Stomach (tissue), 9 donors: Measurements from ENCODE around the gene AFDN. TPM values are rescaled to one million over a fixed set of nuclear protein-coding genes. Genes with fewer than 3 reads are reported as not detected.

ENCODE experiments used
- DNase-seq, 2 donors: peaks; one replicate each; pipeline versions ENCODE4 v3.0.0 to v3.0.0-alpha.2; 2013 to 2019
- H3K27ac ChIP-seq, 5 donors: fragments of 200-600 bp in 4 of 5; sonication (generic) in 4 of 5; one replicate each; pipeline ENCODE4 v1.5.1; 2013 to 2019; ENCODE audit warnings: mild to moderate bottlenecking in 1 of 5, moderate library complexity in 1 of 5
- H3K27me3 ChIP-seq, 3 donors: fragments of 200-600 bp; sonication (generic); one replicate each; pipeline ENCODE4 v1.5.1; 2017 to 2019; ENCODE audit warnings: mixed run types in 1 of 3
- H3K36me3 ChIP-seq, 4 donors: fragments of 200-600 bp; sonication (generic); 1 replicate in 3 of 4; 2 replicates in 1 of 4; pipeline ENCODE4 v1.5.1; 2016 to 2019
- H3K4me1 ChIP-seq, 4 donors: fragments of 200-600 bp; sonication (generic); one replicate each; pipeline ENCODE4 v1.5.1; 2016 to 2019
- H3K4me3 ChIP-seq, 4 donors: fragments of 200-600 bp; sonication (generic) in 3 of 4; one replicate each; pipeline ENCODE4 v1.5.1; 2016 to 2019; ENCODE audit warnings: mild to moderate bottlenecking in 1 of 4
- H3K9me3 ChIP-seq, 4 donors: fragments of 200-600 bp; sonication (generic); one replicate each; pipeline ENCODE4 v1.5.1; 2016 to 2019
- EP300 ChIP-seq: sonication (generic); formaldehyde crosslinking; IDR thresholded peaks from one replicate; pipeline ENCODE4 v1.6.1; 2017; ENCODE audit warnings: antibody characterized with exemption
- POLR2A ChIP-seq, 4 donors: fragments of 450-650 bp; IDR thresholded peaks; one replicate each; pipeline ENCODE4 v1.6.1; 2016; ENCODE audit warnings: antibody characterized with exemption in 4 of 4, control low read depth in 2 of 4, mild to moderate bottlenecking in 1 of 4, moderate library complexity in 1 of 4
- POLR2AphosphoS5 ChIP-seq, 3 donors: sonication (generic); formaldehyde crosslinking; IDR thresholded peaks; one replicate each; pipeline ENCODE4 v1.6.1; 2016; ENCODE audit warnings: antibody characterized with exemption in 3 of 3
- WGBS, 5 donors: extraction: QIAGEN DNeasy Blood & Tissue Kit in 3 of 5; methylation state at CpG; one replicate each; pipeline versions ENCODE4 v1.1.5 to v1.1.7; 2013 to 2018; 5-methylcytosine and 5-hydroxymethylcytosine counted together
- intact Hi-C: fragments of 100-400 bp; cut with DNase I; formaldehyde crosslinking; loops from one replicate; pipeline ENCODE4 v1.15.1; 2023; ENCODE audit warnings: low total_unique reads
- polyA plus RNA-seq, 3 donors: library from polyadenylated mRNA; stranded (reverse); fragments of 200-250 nt; gene quantifications; one replicate each; pipeline ENCODE4 v1.2.3, GENCODE V29; 2013
- total RNA-seq, 5 donors: library from RNA; depleted of rRNA; stranded (reverse); fragments of >200 nt; gene quantifications; one replicate each; pipeline versions ENCODE4 v1.1.0 to v1.2.3, GENCODE V29; 2014 to 2016
- TF ChIP-seq, protein P1 (sequence below), 7 experiments: fragments of 450-650 bp in 4 of 7; fragments of 200-600 bp in 3 of 7; sonication (generic) in 3 of 7; IDR thresholded peaks; one replicate each; pipeline ENCODE4 v1.5.1; 2016 to 2019; ENCODE audit warnings: antibody characterized with exemption in 7 of 7, control low read depth in 2 of 7, mild to moderate bottlenecking in 1 of 7
- donor health status: healthy with polysubstance abuse.
- donor health status: Bipolar disorder and iron deficiency.
- donor health status: healthy.

Gene AFDN
- total and polyA plus RNA-seq, 8 donors: 24.8 to 521 (median 114) TPM

DNA sequence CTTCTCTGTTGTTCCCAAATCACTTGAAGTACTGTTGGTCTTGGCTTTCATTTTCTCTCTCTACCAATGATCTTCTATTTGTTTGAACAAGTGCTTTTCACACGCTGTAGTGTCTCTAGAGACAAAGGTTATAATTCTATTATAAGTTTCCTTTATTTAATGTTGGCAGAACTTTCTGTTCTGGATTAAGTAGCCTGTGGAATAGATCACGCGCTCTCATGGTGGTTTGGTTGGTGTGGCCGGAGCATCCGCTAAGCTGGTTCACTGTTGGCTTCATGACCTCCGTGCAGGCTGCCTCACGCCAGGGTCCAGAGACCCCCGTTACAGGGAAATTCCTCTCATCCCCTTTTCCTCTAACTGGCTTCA is 139.8 kb downstream of the AFDN start:
- no peak for DNase-seq
- no peak overlapping the region for H3K4me3 ChIP-seq
- H3K9me3 ChIP-seq: no peaks in the 10 kb centered on the region
- 74 to 87% (median 82%) methylated on average over 8 of the region's 8 CpGs for WGBS, 5 donors
- H3K4me1 ChIP-seq: peaks cover 6 to 38% (median 22%) of the 10 kb centered on the region in 4 donors
- TF ChIP-seq, protein P1, sequence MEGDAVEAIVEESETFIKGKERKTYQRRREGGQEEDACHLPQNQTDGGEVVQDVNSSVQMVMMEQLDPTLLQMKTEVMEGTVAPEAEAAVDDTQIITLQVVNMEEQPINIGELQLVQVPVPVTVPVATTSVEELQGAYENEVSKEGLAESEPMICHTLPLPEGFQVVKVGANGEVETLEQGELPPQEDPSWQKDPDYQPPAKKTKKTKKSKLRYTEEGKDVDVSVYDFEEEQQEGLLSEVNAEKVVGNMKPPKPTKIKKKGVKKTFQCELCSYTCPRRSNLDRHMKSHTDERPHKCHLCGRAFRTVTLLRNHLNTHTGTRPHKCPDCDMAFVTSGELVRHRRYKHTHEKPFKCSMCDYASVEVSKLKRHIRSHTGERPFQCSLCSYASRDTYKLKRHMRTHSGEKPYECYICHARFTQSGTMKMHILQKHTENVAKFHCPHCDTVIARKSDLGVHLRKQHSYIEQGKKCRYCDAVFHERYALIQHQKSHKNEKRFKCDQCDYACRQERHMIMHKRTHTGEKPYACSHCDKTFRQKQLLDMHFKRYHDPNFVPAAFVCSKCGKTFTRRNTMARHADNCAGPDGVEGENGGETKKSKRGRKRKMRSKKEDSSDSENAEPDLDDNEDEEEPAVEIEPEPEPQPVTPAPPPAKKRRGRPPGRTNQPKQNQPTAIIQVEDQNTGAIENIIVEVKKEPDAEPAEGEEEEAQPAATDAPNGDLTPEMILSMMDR (IDR thresholded peaks at IDR 0.05): no peak
- TF ChIP-seq POLR2AphosphoS5 (IDR thresholded peaks at IDR 0.05) (no peak), POLR2A (IDR thresholded peaks at IDR 0.05) (no peak)
- intact Hi-C loops: no loop called here
- no peaks in the 10 kb centered on the region for H3K27me3 ChIP-seq
- peaks cover 24 to 84% (median 77%) of the 10 kb centered on the region in 4 donors for H3K36me3 ChIP-seq
- peak overlapping the region in 4 of 5 donors; percentile 56 to 78 (median 72) for H3K27ac ChIP-seq

DNA sequence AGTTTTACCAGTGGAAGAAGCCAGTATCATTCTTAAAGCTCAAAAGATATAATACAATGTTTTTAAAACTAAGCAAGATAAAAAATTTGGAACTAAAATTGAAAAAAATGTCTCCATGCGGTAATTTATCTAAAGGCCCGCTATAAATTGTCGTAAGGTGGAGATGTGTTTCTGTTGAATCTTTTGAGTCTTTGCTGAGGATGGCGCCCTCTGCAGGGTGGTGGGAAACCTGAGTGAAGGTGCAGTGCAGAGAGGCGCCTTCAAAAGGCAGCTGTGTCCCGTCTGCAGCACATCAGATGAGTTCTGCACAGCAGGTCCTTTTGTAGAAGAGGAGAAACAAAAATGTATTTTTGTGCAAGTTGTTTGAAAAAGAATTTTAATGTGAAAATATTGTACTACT is 141.4 kb downstream of the AFDN start:
- H3K4me1 ChIP-seq: peaks cover 6 to 42% (median 22%) of the 10 kb centered on the region in 4 donors
- 72 to 90% (median 76%) methylated on average over 6 of the region's 6 CpGs for WGBS, 5 donors
- TF ChIP-seq EP300: no peak
- TF ChIP-seq POLR2A (IDR thresholded peaks at IDR 0.05): no peak
- TF ChIP-seq, protein P1 (IDR thresholded peaks at IDR 0.05): peak in 1 of 7 experiments; percentile 29
- TF ChIP-seq POLR2AphosphoS5 (IDR thresholded peaks at IDR 0.05): no peak
- intact Hi-C loops: no loop called here
- H3K9me3 ChIP-seq: no peaks in the 10 kb centered on the region
- no peak overlapping the region for H3K27ac ChIP-seq
- H3K27me3 ChIP-seq: no peaks in the 10 kb centered on the region
- H3K4me3 ChIP-seq: no peak overlapping the region
- peaks cover 24 to 73% (median 66%) of the 10 kb centered on the region in 4 donors for H3K36me3 ChIP-seq
- DNase-seq: no peak

- H3K27ac ChIP-seq: no peak overlapping the region
- DNase-seq: no peak
- peaks cover 3 to 31% (median 23%) of the 10 kb centered on the region in 4 donors for H3K4me1 ChIP-seq
- TF ChIP-seq, protein P1 (IDR thresholded peaks at IDR 0.05): no peak
- TF ChIP-seq POLR2A (IDR thresholded peaks at IDR 0.05): no peak
- TF ChIP-seq EP300: no peak
- TF ChIP-seq POLR2AphosphoS5 (IDR thresholded peaks at IDR 0.05): no peak
- no peaks in the 10 kb centered on the region for H3K9me3 ChIP-seq
- H3K36me3 ChIP-seq: peaks cover 24 to 60% (median 57%) of the 10 kb centered on the region in 4 donors
- no peaks in the 10 kb centered on the region for H3K27me3 ChIP-seq
- H3K4me3 ChIP-seq: no peak overlapping the region
- intact Hi-C loops: no loop called here
- 89 to 92% (median 91%) methylated on average over 10 of the region's 10 CpGs for WGBS, 5 donors
Measured at GRCh38 chr6:167970230-167970629, 143.5 kb downstream of the AFDN start.

- Histone ChIP-seq H3K27me3 (no peaks in the 10 kb centered on the region), H3K4me3 (no peak overlapping the region), H3K36me3 (peaks cover 19 to 44% (median 38%) of the 10 kb centered on the region in 4 donors), H3K27ac (no peak overlapping the region), H3K4me1 (peaks cover 0 to 30% (median 13%) of the 10 kb centered on the region in 4 donors), H3K9me3 (no peaks in the 10 kb centered on the region)
- no peak for DNase-seq
- TF ChIP-seq POLR2AphosphoS5 (IDR thresholded peaks at IDR 0.05) (no peak), POLR2A (IDR thresholded peaks at IDR 0.05) (no peak), EP300 (no peak)
- TF ChIP-seq, protein P1 (IDR thresholded peaks at IDR 0.05): no peak
- intact Hi-C loops: no loop called here
- 86 to 90% (median 90%) methylated on average over 10 of the region's 10 CpGs for WGBS, 5 donors
Measured at GRCh38 chr6:167972193-167972592, 145.5 kb downstream of the AFDN start.
